WTC11 (cell line): ENCODE results near the gene MPP2. TPM values are rescaled to one million over a fixed set of nuclear protein-coding genes. Genes with fewer than 3 reads are reported as not detected.

Experiments used
- ATAC-seq: fragments of 200-7000 bp; cut with Tn5 transposase; 2 replicates; pipeline ENCODE4 v1.10.0; 2021; ENCODE audit warnings: mild to moderate bottlenecking, moderate library complexity
- CTCF ChIA-PET: fragments of 300-600 bp; sonication (Branson Sonifier 250); formaldehyde crosslinking; loops from one replicate; lab custom pipeline; 2021; ENCODE audit warnings: antibody characterized with exemption; lab: Charles Lee
- POLR2A ChIA-PET: fragments of 350-600 bp; sonication (Branson Sonifier 250); formaldehyde crosslinking; loops from one replicate; lab custom pipeline; 2021; ENCODE audit warnings: antibody characterized with exemption; lab: Charles Lee
- DNase-seq: peaks from one replicate; pipeline ENCODE4 v3.0.0; 2021; ENCODE audit warnings: low spot score
- H3K27ac Mint-ChIP-seq: 2 replicates; pipeline ENCODE4 v1.8.0; 2021; ENCODE audit warnings: mixed read lengths
- H3K27me3 Mint-ChIP-seq: 2 replicates; pipeline ENCODE4 v1.8.0; 2021; ENCODE audit warnings: low read depth, mild to moderate bottlenecking, moderate library complexity, mixed read lengths
- H3K36me3 Mint-ChIP-seq: 2 replicates; pipeline ENCODE4 v1.8.0; 2021; ENCODE audit warnings: mixed read lengths
- H3K4me1 Mint-ChIP-seq: 2 replicates; pipeline ENCODE4 v1.8.0; 2022; ENCODE audit warnings: mixed read lengths
- H3K4me3 Mint-ChIP-seq: 2 replicates; pipeline ENCODE4 v1.8.0; 2021; ENCODE audit warnings: mild to moderate bottlenecking, moderate library complexity, mixed read lengths
- H3K9me3 Mint-ChIP-seq: 2 replicates; pipeline ENCODE4 v1.8.0; 2021; ENCODE audit warnings: mixed read lengths
- ELF4 ChIP-seq: sonication (generic); formaldehyde crosslinking; IDR thresholded peaks from 2 replicates; pipeline ENCODE4 v1.8.1; 2022; ENCODE audit warnings: low read depth, mild to moderate bottlenecking, moderate library complexity, missing genetic modification reagents
- EMX1 ChIP-seq: fragments of 250-450 bp; sonication (Bioruptor Pico); IDR thresholded peaks from 2 replicates; pipeline ENCODE4 v1.8.0; 2021; ENCODE audit warnings: mild to moderate bottlenecking
- ETV6 ChIP-seq: sonication (generic); formaldehyde crosslinking; IDR thresholded peaks from 2 replicates; pipeline ENCODE4 v1.8.1; 2022; ENCODE audit warnings: mild to moderate bottlenecking, missing genetic modification reagents
- FOXJ3 ChIP-seq: sonication (generic); formaldehyde crosslinking; IDR thresholded peaks from 2 replicates; pipeline ENCODE4 v1.9.0; 2021; ENCODE audit warnings: missing genetic modification reagents, mild to moderate bottlenecking, borderline replicate concordance
- FOXP1 ChIP-seq: sonication (generic); formaldehyde crosslinking; IDR thresholded peaks from 2 replicates; pipeline ENCODE4 v1.8.0; 2022; ENCODE audit warnings: missing genetic modification reagents, mild to moderate bottlenecking, moderate library complexity, borderline replicate concordance
- GABPB1 ChIP-seq: sonication (generic); formaldehyde crosslinking; IDR thresholded peaks from 2 replicates; pipeline ENCODE4 v1.8.1; 2023; ENCODE audit warnings: mild to moderate bottlenecking, missing genetic modification reagents
- GRHL2 ChIP-seq: fragments of 250-450 bp; sonication (Bioruptor Pico); IDR thresholded peaks from 2 replicates; pipeline ENCODE4 v1.8.0; 2022; ENCODE audit warnings: mild to moderate bottlenecking, moderate library complexity; ENCODE audit not compliant: insufficient replicate concordance, severe bottlenecking
- IRF2 ChIP-seq: sonication (generic); formaldehyde crosslinking; IDR thresholded peaks from 2 replicates; pipeline ENCODE4 v1.8.0; 2022; ENCODE audit warnings: low read depth, missing genetic modification reagents, borderline replicate concordance
- MYBL2 ChIP-seq: sonication (generic); formaldehyde crosslinking; IDR thresholded peaks from 2 replicates; pipeline ENCODE4 v1.8.1; 2023; ENCODE audit warnings: mild to moderate bottlenecking, moderate library complexity, missing genetic modification reagents
- NR3C1 ChIP-seq: sonication (generic); formaldehyde crosslinking; conservative IDR thresholded peaks from 2 replicates; pipeline ENCODE4 v1.8.1; 2023; ENCODE audit warnings: low read depth, mild to moderate bottlenecking, missing genetic modification reagents
- ZNF138 ChIP-seq: sonication (generic); formaldehyde crosslinking; conservative IDR thresholded peaks from 2 replicates; pipeline ENCODE4 v1.8.1; 2022; ENCODE audit warnings: mild to moderate bottlenecking, moderate library complexity, missing genetic modification reagents
- ZNF396 ChIP-seq: fragments of 250-450 bp; sonication (Bioruptor Pico); IDR thresholded peaks from 2 replicates; pipeline ENCODE4 v1.8.0; 2021; ENCODE audit warnings: mild to moderate bottlenecking, moderate library complexity, borderline replicate concordance
- ZNF416 ChIP-seq: fragments of 250-450 bp; sonication (Bioruptor Pico); IDR thresholded peaks from 2 replicates; pipeline ENCODE4 v1.9.0; 2021; ENCODE audit warnings: mild to moderate bottlenecking, inconsistent platforms
- total RNA-seq: library from RNA; stranded (reverse); gene quantifications from 3 replicates; pipeline ENCODE4 v1.2.3, GENCODE V29; 2021
- TF ChIP-seq, protein P1 (sequence below): sonication (generic); formaldehyde crosslinking; IDR thresholded peaks from 2 replicates; pipeline ENCODE4 v1.8.0; 2023; ENCODE audit warnings: missing genetic modification reagents, mild to moderate bottlenecking, borderline replicate concordance
- TF ChIP-seq, protein P2 (sequence below): sonication (generic); formaldehyde crosslinking; conservative IDR thresholded peaks from 2 replicates; pipeline ENCODE4 v1.8.1; 2022; ENCODE audit warnings: mild to moderate bottlenecking, missing genetic modification reagents
- TF ChIP-seq, protein P3 (sequence below): sonication (generic); formaldehyde crosslinking; IDR thresholded peaks from 2 replicates; pipeline ENCODE4 v1.8.0; 2023; ENCODE audit warnings: mild to moderate bottlenecking, missing genetic modification reagents
- TF ChIP-seq, protein P4 (sequence below): fragments of 250-450 bp; sonication (Bioruptor Pico); IDR thresholded peaks from 2 replicates; pipeline ENCODE4 v1.9.0; 2021; ENCODE audit warnings: mild to moderate bottlenecking
- TF ChIP-seq, protein P5 (sequence below): sonication (generic); formaldehyde crosslinking; IDR thresholded peaks from 2 replicates; pipeline ENCODE4 v1.8.1; 2023; ENCODE audit warnings: mild to moderate bottlenecking, moderate library complexity, missing genetic modification reagents
- TF ChIP-seq, protein P6 (sequence below): fragments of 250-450 bp; sonication (Bioruptor Pico); IDR thresholded peaks from 2 replicates; pipeline ENCODE4 v1.8.0; 2021; ENCODE audit warnings: mild to moderate bottlenecking
- TF ChIP-seq, protein P7 (sequence below): fragments of 250-450 bp; sonication (Bioruptor Pico); IDR thresholded peaks from 2 replicates; pipeline ENCODE4 v2.1.2; 2022; ENCODE audit warnings: mild to moderate bottlenecking, moderate library complexity

The MPP2 gene
- total RNA-seq, 1 experiment from 2014 or later: 29.3 TPM

DNA sequence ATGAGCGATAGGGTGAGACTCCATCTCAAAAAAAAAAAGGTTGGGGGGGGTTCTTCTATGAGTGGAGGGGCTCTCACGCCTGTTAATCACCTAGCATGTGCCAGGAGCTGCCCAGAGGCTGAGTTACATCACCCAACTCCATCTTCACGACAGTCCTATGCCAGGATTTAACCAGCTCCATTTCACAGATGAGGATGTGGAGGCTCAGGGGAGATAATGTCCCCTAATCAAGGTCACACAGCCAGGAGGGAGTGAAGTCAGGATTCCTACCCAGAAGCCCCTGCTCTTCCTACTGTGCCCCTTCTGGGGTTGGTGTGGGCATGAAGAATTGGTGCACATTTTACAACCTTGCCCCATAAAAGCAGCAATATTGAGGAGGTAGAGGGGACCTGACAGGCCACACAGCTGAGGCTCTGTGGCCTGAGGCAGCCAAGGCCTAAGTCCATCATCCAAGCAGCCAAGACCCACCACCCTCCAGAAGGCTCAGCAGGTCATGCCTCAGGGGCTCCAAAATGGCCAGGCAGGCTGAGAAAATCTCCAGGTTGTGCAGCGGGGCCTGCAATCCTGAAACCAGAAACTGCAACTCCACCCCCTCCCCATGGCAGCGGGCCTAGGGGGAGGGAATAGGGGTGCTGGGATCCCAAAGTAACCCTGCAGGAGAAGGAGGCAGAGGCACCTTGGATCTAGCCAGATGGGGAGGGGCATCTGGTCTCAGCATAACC lies 28.0 kb upstream of the MPP2 start (continued):
- TF ChIP-seq, protein P1, sequence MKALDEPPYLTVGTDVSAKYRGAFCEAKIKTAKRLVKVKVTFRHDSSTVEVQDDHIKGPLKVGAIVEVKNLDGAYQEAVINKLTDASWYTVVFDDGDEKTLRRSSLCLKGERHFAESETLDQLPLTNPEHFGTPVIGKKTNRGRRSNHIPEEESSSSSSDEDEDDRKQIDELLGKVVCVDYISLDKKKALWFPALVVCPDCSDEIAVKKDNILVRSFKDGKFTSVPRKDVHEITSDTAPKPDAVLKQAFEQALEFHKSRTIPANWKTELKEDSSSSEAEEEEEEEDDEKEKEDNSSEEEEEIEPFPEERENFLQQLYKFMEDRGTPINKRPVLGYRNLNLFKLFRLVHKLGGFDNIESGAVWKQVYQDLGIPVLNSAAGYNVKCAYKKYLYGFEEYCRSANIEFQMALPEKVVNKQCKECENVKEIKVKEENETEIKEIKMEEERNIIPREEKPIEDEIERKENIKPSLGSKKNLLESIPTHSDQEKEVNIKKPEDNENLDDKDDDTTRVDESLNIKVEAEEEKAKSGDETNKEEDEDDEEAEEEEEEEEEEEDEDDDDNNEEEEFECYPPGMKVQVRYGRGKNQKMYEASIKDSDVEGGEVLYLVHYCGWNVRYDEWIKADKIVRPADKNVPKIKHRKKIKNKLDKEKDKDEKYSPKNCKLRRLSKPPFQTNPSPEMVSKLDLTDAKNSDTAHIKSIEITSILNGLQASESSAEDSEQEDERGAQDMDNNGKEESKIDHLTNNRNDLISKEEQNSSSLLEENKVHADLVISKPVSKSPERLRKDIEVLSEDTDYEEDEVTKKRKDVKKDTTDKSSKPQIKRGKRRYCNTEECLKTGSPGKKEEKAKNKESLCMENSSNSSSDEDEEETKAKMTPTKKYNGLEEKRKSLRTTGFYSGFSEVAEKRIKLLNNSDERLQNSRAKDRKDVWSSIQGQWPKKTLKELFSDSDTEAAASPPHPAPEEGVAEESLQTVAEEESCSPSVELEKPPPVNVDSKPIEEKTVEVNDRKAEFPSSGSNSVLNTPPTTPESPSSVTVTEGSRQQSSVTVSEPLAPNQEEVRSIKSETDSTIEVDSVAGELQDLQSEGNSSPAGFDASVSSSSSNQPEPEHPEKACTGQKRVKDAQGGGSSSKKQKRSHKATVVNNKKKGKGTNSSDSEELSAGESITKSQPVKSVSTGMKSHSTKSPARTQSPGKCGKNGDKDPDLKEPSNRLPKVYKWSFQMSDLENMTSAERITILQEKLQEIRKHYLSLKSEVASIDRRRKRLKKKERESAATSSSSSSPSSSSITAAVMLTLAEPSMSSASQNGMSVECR (CRISPR knock-in tag): no peak
- TF ChIP-seq IRF2 (no peak), GRHL2 (no peak), EMX1 (no peak), ZNF396 (CRISPR knock-in tag) (no peak), GABPB1 (no peak)
- TF ChIP-seq, protein P2, sequence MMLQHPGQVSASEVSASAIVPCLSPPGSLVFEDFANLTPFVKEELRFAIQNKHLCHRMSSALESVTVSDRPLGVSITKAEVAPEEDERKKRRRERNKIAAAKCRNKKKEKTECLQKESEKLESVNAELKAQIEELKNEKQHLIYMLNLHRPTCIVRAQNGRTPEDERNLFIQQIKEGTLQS (CRISPR knock-in tag): no peak
- TF ChIP-seq, protein P3, sequence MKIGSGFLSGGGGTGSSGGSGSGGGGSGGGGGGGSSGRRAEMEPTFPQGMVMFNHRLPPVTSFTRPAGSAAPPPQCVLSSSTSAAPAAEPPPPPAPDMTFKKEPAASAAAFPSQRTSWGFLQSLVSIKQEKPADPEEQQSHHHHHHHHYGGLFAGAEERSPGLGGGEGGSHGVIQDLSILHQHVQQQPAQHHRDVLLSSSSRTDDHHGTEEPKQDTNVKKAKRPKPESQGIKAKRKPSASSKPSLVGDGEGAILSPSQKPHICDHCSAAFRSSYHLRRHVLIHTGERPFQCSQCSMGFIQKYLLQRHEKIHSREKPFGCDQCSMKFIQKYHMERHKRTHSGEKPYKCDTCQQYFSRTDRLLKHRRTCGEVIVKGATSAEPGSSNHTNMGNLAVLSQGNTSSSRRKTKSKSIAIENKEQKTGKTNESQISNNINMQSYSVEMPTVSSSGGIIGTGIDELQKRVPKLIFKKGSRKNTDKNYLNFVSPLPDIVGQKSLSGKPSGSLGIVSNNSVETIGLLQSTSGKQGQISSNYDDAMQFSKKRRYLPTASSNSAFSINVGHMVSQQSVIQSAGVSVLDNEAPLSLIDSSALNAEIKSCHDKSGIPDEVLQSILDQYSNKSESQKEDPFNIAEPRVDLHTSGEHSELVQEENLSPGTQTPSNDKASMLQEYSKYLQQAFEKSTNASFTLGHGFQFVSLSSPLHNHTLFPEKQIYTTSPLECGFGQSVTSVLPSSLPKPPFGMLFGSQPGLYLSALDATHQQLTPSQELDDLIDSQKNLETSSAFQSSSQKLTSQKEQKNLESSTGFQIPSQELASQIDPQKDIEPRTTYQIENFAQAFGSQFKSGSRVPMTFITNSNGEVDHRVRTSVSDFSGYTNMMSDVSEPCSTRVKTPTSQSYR (CRISPR knock-in tag): no peak

DNA sequence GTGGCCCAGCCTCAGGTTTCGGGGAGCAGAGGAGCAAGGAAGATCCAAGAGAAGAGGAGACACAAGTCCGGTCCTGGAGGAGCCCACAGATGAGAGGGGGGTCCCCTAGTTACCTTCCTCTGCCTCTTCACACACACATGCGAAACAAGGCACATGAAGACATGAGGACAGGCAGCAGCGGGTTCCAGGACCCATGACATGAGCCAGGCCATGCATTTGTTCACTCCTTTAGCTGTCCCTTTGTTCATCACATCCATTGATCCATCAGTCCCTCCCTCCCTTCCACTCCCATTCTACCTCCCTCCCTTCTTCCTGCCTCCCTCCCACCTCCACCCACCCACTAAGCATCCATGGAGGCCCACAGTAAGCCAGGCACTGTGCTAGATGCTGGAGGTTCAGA lies 25.6 kb upstream of the MPP2 start:
- POLR2A ChIA-PET: no interaction called here
- CTCF ChIA-PET: interaction anchor here (1.7 to 3.7 kb wide), 2 partner anchors 11 to 23 kb away, joined by 12 to 13 read pairs; no protein-coding TSS in a partner anchor
- no peak for ATAC-seq
- H3K27me3 Mint-ChIP-seq: peaks cover 43% of the 10 kb centered on the region
- peaks cover 7% of the 10 kb centered on the region for H3K4me1 Mint-ChIP-seq
- H3K36me3 Mint-ChIP-seq: no peaks in the 10 kb centered on the region
- H3K9me3 Mint-ChIP-seq: no peaks in the 10 kb centered on the region
- no peak overlapping the region for H3K4me3 Mint-ChIP-seq
- no peak for DNase-seq
- no peak overlapping the region for H3K27ac Mint-ChIP-seq
- TF ChIP-seq, protein P4, sequence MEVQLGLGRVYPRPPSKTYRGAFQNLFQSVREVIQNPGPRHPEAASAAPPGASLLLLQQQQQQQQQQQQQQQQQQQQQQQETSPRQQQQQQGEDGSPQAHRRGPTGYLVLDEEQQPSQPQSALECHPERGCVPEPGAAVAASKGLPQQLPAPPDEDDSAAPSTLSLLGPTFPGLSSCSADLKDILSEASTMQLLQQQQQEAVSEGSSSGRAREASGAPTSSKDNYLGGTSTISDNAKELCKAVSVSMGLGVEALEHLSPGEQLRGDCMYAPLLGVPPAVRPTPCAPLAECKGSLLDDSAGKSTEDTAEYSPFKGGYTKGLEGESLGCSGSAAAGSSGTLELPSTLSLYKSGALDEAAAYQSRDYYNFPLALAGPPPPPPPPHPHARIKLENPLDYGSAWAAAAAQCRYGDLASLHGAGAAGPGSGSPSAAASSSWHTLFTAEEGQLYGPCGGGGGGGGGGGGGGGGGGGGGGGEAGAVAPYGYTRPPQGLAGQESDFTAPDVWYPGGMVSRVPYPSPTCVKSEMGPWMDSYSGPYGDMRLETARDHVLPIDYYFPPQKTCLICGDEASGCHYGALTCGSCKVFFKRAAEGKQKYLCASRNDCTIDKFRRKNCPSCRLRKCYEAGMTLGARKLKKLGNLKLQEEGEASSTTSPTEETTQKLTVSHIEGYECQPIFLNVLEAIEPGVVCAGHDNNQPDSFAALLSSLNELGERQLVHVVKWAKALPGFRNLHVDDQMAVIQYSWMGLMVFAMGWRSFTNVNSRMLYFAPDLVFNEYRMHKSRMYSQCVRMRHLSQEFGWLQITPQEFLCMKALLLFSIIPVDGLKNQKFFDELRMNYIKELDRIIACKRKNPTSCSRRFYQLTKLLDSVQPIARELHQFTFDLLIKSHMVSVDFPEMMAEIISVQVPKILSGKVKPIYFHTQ: no peak
- TF ChIP-seq, protein P5, sequence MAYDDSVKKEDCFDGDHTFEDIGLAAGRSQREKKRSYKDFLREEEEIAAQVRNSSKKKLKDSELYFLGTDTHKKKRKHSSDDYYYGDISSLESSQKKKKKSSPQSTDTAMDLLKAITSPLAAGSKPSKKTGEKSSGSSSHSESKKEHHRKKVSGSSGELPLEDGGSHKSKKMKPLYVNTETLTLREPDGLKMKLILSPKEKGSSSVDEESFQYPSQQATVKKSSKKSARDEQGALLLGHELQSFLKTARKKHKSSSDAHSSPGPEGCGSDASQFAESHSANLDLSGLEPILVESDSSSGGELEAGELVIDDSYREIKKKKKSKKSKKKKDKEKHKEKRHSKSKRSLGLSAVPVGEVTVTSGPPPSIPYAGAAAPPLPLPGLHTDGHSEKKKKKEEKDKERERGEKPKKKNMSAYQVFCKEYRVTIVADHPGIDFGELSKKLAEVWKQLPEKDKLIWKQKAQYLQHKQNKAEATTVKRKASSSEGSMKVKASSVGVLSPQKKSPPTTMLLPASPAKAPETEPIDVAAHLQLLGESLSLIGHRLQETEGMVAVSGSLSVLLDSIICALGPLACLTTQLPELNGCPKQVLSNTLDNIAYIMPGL (CRISPR knock-in tag): no peak
- TF ChIP-seq ZNF416 (CRISPR knock-in tag) (no peak), NR3C1 (CRISPR knock-in tag) (no peak), MYBL2 (CRISPR knock-in tag) (no peak), FOXP1 (CRISPR knock-in tag) (no peak), ZNF138 (no peak), FOXJ3 (CRISPR knock-in tag) (no peak), ETV6 (CRISPR knock-in tag) (no peak), ELF4 (no peak)
- TF ChIP-seq, protein P6, sequence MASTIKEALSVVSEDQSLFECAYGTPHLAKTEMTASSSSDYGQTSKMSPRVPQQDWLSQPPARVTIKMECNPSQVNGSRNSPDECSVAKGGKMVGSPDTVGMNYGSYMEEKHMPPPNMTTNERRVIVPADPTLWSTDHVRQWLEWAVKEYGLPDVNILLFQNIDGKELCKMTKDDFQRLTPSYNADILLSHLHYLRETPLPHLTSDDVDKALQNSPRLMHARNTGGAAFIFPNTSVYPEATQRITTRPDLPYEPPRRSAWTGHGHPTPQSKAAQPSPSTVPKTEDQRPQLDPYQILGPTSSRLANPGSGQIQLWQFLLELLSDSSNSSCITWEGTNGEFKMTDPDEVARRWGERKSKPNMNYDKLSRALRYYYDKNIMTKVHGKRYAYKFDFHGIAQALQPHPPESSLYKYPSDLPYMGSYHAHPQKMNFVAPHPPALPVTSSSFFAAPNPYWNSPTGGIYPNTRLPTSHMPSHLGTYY: no peak
- TF ChIP-seq, protein P2 (CRISPR knock-in tag): no peak
- TF ChIP-seq, protein P7, sequence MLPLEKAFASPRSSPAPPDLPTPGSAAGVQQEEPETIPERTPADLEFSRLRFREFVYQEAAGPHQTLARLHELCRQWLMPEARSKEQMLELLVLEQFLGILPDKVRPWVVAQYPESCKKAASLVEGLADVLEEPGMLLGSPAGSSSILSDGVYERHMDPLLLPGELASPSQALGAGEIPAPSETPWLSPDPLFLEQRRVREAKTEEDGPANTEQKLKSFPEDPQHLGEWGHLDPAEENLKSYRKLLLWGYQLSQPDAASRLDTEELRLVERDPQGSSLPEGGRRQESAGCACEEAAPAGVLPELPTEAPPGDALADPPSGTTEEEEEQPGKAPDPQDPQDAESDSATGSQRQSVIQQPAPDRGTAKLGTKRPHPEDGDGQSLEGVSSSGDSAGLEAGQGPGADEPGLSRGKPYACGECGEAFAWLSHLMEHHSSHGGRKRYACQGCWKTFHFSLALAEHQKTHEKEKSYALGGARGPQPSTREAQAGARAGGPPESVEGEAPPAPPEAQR (CRISPR knock-in tag): no peak
